ENCODE results near the gene KPNA3. TPM values are rescaled to one million over a fixed set of nuclear protein-coding genes. Genes with fewer than 3 reads are reported as not detected.

Gene KPNA3
- total and polyA plus RNA-seq, 2 experiments from 2014 or later, result 30.5 to 55.7 TPM

GRCh38 chr13:49756263-49756662, 36.2 kb downstream of the KPNA3 start:
- ATAC-seq (no peak), DNase-seq (ENCODE audit: low spot score) (no peak)
- peaks cover 6% of the 10 kb centered on the region for H3K27me3 Mint-ChIP-seq (ENCODE audit: insufficient read depth, low read depth, poor library complexity)
- peaks cover 27% of the 10 kb centered on the region for H3K36me3 Mint-ChIP-seq (ENCODE audit: low read depth)
- H3K4me1 Mint-ChIP-seq, result peaks cover 8% of the 10 kb centered on the region
- Histone ChIP-seq H3K27ac (ENCODE audit: low read depth) (no peak overlapping the region), H3F3A (replicated peaks; ENCODE audit: low read depth) (no peaks in the 10 kb centered on the region), H2AFZ (no peak overlapping the region), H3K4me2 (no peak overlapping the region), H3K27me3 (ENCODE audit: insufficient read depth) (no peaks in the 10 kb centered on the region), H3K9me2 (ENCODE audit: insufficient read depth) (no peaks in the 10 kb centered on the region), H4K20me1 (replicated peaks; ENCODE audit: insufficient read depth) (peaks cover 62% of the 10 kb centered on the region), H3K4me1 (ENCODE audit: insufficient read depth) (peaks cover 4% of the 10 kb centered on the region; the same call in 1 of the 2 replicates), H3K79me2 (replicated peaks; ENCODE audit: insufficient read depth) (peaks cover 93% of the 10 kb centered on the region), H3K36me3 (ENCODE audit: insufficient read depth) (peaks cover 6% of the 10 kb centered on the region), H3K4me3 (no peak overlapping the region)
- TF ChIP-seq EZH2 (IDR thresholded peaks at IDR 0.05; ENCODE audit: low read depth, unreplicated experiment) (no peak), ZNF331 (CRISPR knock-in tag; IDR thresholded peaks at IDR 0.05; ENCODE audit: low read depth) (no peak), NANOG (IDR thresholded peaks at IDR 0.05; ENCODE audit: borderline replicate concordance) (no peak), CTCF (conservative IDR thresholded peaks at IDR 0.05; ENCODE audit: low read depth in 2 of 2) (no peak), JUNB (IDR thresholded peaks at IDR 0.05; ENCODE audit: unreplicated experiment) (no peak), EZH2phosphoT487 (IDR thresholded peaks at IDR 0.05; ENCODE audit: unreplicated experiment) (no peak), STAT1 (IDR thresholded peaks at IDR 0.05; ENCODE audit: unreplicated experiment) (no peak), POLR2AphosphoS5 (IDR thresholded peaks at IDR 0.05; ENCODE audit: low read depth) (no peak), ZNF114 (CRISPR knock-in tag; IDR thresholded peaks at IDR 0.05) (no peak), ZNF462 (CRISPR knock-in tag; IDR thresholded peaks at IDR 0.05) (no peak), CREB1 (CRISPR knock-in tag; IDR thresholded peaks at IDR 0.05; ENCODE audit: low read depth) (no peak)
- TF ChIP-seq, protein P1, sequence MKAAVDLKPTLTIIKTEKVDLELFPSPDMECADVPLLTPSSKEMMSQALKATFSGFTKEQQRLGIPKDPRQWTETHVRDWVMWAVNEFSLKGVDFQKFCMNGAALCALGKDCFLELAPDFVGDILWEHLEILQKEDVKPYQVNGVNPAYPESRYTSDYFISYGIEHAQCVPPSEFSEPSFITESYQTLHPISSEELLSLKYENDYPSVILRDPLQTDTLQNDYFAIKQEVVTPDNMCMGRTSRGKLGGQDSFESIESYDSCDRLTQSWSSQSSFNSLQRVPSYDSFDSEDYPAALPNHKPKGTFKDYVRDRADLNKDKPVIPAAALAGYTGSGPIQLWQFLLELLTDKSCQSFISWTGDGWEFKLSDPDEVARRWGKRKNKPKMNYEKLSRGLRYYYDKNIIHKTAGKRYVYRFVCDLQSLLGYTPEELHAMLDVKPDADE (IDR thresholded peaks at IDR 0.05), result no peak
- peaks cover 27% of the 10 kb centered on the region for H3K9me3 Mint-ChIP-seq
- H3K27ac Mint-ChIP-seq, result no peak overlapping the region
- H3K4me3 Mint-ChIP-seq, result no peak overlapping the region

Data from GM23338 (cell line).